ENCODE results near the gene TCERG1L. TPM values are rescaled to one million over a fixed set of nuclear protein-coding genes. Genes with fewer than 3 reads are reported as not detected.

Gene TCERG1L
- total RNA-seq, 2 donors from 2014 or later = not detected

DNA sequence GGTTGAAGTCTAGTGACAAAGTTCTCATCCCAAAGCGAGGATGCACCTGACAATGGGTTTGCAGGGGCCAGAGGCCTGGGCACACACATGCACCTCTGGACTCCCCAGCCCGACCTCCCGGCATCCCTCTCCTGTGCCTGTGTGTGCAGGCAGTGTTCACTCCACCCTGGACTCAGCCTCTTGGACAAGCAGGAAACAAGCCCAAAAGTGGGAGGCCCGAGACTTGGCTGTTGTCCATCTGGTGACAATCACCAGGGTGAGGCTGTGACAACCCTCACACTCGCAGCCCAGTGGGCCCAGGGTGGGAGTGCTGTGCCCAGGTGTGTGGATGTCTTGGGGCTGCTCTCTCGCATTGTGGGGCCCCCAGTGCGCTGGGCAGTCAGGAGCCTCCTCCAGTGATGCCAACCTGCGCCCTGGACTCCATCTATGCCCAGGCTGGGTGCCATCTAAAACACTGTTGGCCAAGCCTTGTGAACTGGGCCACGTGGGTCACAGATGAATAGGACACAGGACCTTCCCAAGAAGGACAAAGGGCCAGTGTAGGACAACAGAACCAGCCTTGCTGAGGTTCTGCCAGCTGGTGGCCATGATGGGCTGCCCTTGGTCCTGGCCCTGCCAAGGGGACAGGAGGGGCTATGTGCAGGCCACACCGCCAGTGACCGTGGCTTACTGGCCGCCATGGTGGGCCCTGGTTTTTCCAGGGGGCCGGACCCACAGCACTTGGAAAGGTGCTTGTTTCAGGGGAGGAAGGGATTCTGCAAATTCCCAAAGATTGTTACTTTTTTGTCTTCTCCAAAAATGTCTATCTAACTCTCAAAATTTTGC is 144.3 kb downstream of the TCERG1L start:
- Histone ChIP-seq H3K9me3 (no peaks in the 10 kb centered on the region), H3K36me3 (no peaks in the 10 kb centered on the region), H3K4me1 (ENCODE audit: control insufficient read depth in 1 of 2, low read depth in 2 of 2) (no peaks in the 10 kb centered on the region), H3K27ac (no peak overlapping the region), H3K4me3 (no peak overlapping the region), H3K27me3 (replicated peaks; ENCODE audit: insufficient read depth) (no peaks in the 10 kb centered on the region)
- DNase-seq (ENCODE audit: low spot score) (no peak), ATAC-seq (ENCODE audit: insufficient number of reproducible peaks, low FRiP score, low read depth) (no peak)
- TF ChIP-seq, protein P1, sequence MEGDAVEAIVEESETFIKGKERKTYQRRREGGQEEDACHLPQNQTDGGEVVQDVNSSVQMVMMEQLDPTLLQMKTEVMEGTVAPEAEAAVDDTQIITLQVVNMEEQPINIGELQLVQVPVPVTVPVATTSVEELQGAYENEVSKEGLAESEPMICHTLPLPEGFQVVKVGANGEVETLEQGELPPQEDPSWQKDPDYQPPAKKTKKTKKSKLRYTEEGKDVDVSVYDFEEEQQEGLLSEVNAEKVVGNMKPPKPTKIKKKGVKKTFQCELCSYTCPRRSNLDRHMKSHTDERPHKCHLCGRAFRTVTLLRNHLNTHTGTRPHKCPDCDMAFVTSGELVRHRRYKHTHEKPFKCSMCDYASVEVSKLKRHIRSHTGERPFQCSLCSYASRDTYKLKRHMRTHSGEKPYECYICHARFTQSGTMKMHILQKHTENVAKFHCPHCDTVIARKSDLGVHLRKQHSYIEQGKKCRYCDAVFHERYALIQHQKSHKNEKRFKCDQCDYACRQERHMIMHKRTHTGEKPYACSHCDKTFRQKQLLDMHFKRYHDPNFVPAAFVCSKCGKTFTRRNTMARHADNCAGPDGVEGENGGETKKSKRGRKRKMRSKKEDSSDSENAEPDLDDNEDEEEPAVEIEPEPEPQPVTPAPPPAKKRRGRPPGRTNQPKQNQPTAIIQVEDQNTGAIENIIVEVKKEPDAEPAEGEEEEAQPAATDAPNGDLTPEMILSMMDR (IDR thresholded peaks at IDR 0.05) = no peak

DNA sequence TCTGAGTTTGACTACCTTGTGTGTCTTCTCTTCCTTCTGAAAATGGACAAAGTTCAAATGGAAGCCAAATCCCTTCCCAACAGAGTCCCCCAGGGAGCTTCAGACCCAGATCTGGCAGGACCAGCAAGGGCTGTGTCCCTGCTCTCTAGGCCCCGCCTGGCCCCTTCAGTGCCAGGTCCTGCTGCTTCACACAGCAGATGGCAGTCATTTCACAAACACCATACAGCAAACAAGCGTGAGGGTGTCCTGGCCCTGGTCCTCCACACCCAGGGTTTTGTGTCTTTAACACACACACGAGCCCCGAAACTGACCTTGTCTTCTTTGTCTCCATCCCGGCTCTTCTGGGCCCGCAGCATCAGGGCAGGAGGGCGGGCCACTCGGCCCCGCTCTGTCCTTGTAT is 145.0 kb downstream of the TCERG1L start:
- Histone ChIP-seq H3K27me3 (replicated peaks; ENCODE audit: insufficient read depth) (no peaks in the 10 kb centered on the region), H3K27ac (no peak overlapping the region), H3K4me3 (no peak overlapping the region), H3K36me3 (no peaks in the 10 kb centered on the region), H3K9me3 (no peaks in the 10 kb centered on the region), H3K4me1 (ENCODE audit: control insufficient read depth in 1 of 2, low read depth in 2 of 2) (no peaks in the 10 kb centered on the region)
- DNase-seq (ENCODE audit: low spot score) (no peak), ATAC-seq (ENCODE audit: insufficient number of reproducible peaks, low FRiP score, low read depth) (no peak)
- TF ChIP-seq, protein P1 (IDR thresholded peaks at IDR 0.05) = no peak

DNA sequence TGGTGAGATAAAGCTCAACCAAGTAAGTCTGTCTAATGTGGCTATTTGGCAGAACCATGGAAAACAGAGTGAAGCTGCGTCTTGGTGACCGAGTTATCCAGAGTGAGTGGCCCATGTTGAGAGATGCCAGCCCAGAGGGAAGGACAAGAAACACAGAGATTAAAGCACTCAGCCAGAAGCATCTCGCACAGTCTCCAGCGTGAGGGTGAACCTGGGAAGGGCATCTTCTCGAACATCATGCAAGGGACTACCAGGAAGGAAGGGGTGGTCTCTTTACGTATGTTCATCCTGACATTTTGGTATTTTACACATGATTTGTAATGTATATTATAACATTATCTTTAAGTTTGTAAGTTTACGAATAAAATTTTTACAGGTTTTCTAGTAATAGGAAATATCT is 146.4 kb downstream of the TCERG1L start:
- no peak overlapping the region for H3K27ac ChIP-seq
- no peak for DNase-seq (ENCODE audit: low spot score)
- no peaks in the 10 kb centered on the region for H3K9me3 ChIP-seq
- no peaks in the 10 kb centered on the region for H3K36me3 ChIP-seq
- TF ChIP-seq, protein P1 (IDR thresholded peaks at IDR 0.05) = no peak
- no peaks in the 10 kb centered on the region for H3K4me1 ChIP-seq (ENCODE audit: control insufficient read depth in 1 of 2, low read depth in 2 of 2)
- H3K27me3 ChIP-seq (replicated peaks; ENCODE audit: insufficient read depth) = no peaks in the 10 kb centered on the region
- no peak for ATAC-seq (ENCODE audit: insufficient number of reproducible peaks, low FRiP score, low read depth)
- H3K4me3 ChIP-seq = no peak overlapping the region

DNA sequence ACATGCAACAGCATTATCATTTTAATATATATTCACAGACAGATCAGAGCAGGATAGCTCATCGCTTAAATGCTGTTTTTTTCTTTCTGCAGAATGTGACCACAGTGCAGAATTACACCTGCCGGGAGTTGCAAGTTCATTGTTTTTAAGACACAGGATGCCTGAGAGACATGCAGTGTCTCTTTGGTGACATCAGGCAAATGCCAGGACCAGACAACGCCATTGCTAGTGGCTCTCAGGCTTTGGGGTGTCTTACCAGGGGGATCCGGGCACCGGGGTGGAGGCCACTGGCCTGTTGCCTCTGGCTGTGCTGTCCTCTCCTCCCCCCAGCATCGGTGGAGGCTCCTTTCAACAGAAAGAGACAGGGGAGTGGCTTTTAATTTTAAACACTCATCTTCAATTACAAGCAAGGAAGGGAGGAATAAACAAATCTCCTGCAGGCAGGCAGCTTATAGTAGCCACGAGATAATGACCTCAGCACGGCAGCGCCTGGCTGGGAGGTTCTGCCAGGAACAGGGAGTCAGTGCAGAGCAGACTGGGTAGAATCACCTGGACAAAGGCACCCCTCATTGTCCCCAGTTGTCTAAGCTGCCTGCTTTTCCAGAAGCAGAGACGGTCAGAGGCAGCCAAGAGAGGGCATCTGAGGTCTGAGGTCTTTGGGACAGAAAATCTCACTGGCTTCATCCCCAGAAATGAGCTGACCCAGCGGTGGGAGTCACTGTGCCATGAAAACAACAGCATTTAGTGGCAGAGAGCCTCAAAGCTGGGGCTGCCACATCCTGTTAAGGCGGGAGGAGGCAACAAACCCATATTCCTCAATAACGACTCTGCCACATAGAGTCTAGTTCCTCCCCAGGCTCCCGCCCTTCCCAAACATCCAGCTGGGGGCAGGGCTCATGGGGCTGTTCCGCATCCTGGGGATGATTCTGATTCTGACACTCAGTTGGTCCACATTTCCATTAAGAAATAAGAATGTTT is 148.4 kb downstream of the TCERG1L start:
- TF ChIP-seq, protein P1 (IDR thresholded peaks at IDR 0.05) = no peak
- no peaks in the 10 kb centered on the region for H3K27me3 ChIP-seq (replicated peaks; ENCODE audit: insufficient read depth)
- H3K36me3 ChIP-seq = no peaks in the 10 kb centered on the region
- H3K9me3 ChIP-seq = no peaks in the 10 kb centered on the region
- DNase-seq (ENCODE audit: low spot score) (no peak), ATAC-seq (ENCODE audit: insufficient number of reproducible peaks, low FRiP score, low read depth) (no peak)
- H3K4me3 ChIP-seq = no peak overlapping the region
- no peak overlapping the region for H3K27ac ChIP-seq
- no peaks in the 10 kb centered on the region for H3K4me1 ChIP-seq (ENCODE audit: control insufficient read depth in 1 of 2, low read depth in 2 of 2)

DNA sequence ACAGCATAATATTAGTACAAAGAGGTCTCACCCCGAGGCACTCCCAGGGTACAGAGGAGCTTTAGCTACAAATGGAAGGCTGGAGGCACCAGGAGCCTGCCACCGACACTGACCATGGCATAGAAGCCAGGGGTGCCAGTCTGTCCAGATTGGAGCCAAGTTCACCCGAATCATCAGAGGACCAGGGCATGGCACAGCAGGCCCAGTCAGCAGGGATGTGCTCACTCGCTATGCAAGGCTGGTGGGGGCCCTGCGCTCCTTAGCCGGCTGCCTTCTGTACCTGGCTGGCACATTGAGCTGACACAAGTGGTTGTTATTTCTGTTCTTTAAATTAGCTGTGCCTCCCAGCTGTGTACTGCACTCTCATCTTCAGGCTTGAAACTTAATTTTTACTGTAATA is 149.3 kb downstream of the TCERG1L start:
- Histone ChIP-seq H3K27me3 (replicated peaks; ENCODE audit: insufficient read depth) (no peaks in the 10 kb centered on the region), H3K27ac (no peak overlapping the region), H3K4me1 (ENCODE audit: control insufficient read depth in 1 of 2, low read depth in 2 of 2) (no peaks in the 10 kb centered on the region), H3K4me3 (no peak overlapping the region), H3K9me3 (no peaks in the 10 kb centered on the region), H3K36me3 (no peaks in the 10 kb centered on the region)
- ATAC-seq (ENCODE audit: insufficient number of reproducible peaks, low FRiP score, low read depth) (no peak), DNase-seq (ENCODE audit: low spot score) (no peak)
- TF ChIP-seq, protein P1 (IDR thresholded peaks at IDR 0.05) = no peak

All from thoracic aorta (tissue), 2 donors.